IMR-90 (cell line): ENCODE measurements around the gene ZNF514. TPM values are rescaled to one million over a fixed set of nuclear protein-coding genes. Genes with fewer than 3 reads are reported as not detected.

ENCODE experiments used
- ATAC-seq: fragments of 200-7000 bp; cut with Tn5 transposase; 2 replicates; pipeline ENCODE4 v1.9.1; 2020; ENCODE audit warnings: low read depth, mild to moderate bottlenecking, moderate library complexity
- BruUV-seq: library from RNA; stranded (reverse); fragments of 400-500 nt; replicated peaks from 2 replicates; lab custom pipeline; 2021; lab: Mats Ljungman, UMichigan
- CTCF ChIA-PET: fragments of 300-600 bp; formaldehyde crosslinking; extraction: SDS; loops from one replicate; lab custom pipeline; 2021; ENCODE audit warnings: antibody characterized with exemption; lab: Yijun Ruan, JAX
- POLR2A ChIA-PET: fragments of 300-600 bp; sonication (Branson Sonifier 250); formaldehyde crosslinking; loops from one replicate; lab custom pipeline; 2022; ENCODE audit warnings: antibody characterized with exemption; ENCODE audit not compliant: unreplicated experiment; lab: Charles Lee
- DNase-seq: peaks from one replicate; pipeline ENCODE4 v3.0.0; 2013
- H2AFZ ChIP-seq: replicated peaks from 2 replicates; pipeline ENCODE3; 2013; ENCODE audit warnings: low read length, mild to moderate bottlenecking; ENCODE audit not compliant: poor library complexity
- H2AK5ac ChIP-seq: 2 replicates; pipeline ENCODE4 v1.6.1; 2013; ENCODE audit warnings: low read depth, low read length, inconsistent platforms
- H2AK9ac ChIP-seq: replicated peaks from 2 replicates; pipeline ENCODE3; 2013; ENCODE audit warnings: mild to moderate bottlenecking, low read depth, low read length, moderate library complexity; ENCODE audit not compliant: poor library complexity
- H2BK120ac ChIP-seq: 2 replicates; pipeline ENCODE4 v1.6.1; 2013; ENCODE audit warnings: low read depth, low read length, inconsistent platforms
- H2BK15ac ChIP-seq: 3 replicates; pipeline ENCODE4 v1.6.1; 2013; ENCODE audit warnings: low read depth, low read length, inconsistent platforms
- H2BK20ac ChIP-seq: 2 replicates; pipeline ENCODE4 v1.6.1; 2013; ENCODE audit warnings: low read depth, mild to moderate bottlenecking, inconsistent platforms, low read length, moderate library complexity
- H2BK5ac ChIP-seq: 2 replicates; pipeline ENCODE4 v1.6.1; 2013; ENCODE audit warnings: mild to moderate bottlenecking, low read depth, low read length, inconsistent platforms; ENCODE audit not compliant: poor library complexity, severe bottlenecking
- H3K14ac ChIP-seq: replicated peaks from 2 replicates; pipeline ENCODE4 v1.6.1; 2013; ENCODE audit warnings: low read depth, low read length, inconsistent platforms
- H3K18ac ChIP-seq: 2 replicates; pipeline ENCODE4 v1.6.1; 2013; ENCODE audit warnings: low read depth, low read length, control low read depth
- H3K23ac ChIP-seq: 2 replicates; pipeline ENCODE4 v1.6.1; 2013; ENCODE audit warnings: low read depth, low read length, inconsistent platforms
- H3K27ac ChIP-seq: 2 replicates; pipeline ENCODE4 v1.5.1; 2013; ENCODE audit warnings: mild to moderate bottlenecking, control low read depth, low read length; ENCODE audit not compliant: insufficient read depth
- H3K27me3 ChIP-seq: 2 replicates; pipeline ENCODE4 v1.6.1; 2013; ENCODE audit warnings: low read length; ENCODE audit not compliant: control insufficient read depth, insufficient read depth
- H3K36me3 ChIP-seq: 2 replicates; pipeline ENCODE4 v1.6.1; 2013; ENCODE audit warnings: low read length, mixed read lengths; ENCODE audit not compliant: control insufficient read depth, insufficient read depth
- H3K4ac ChIP-seq: 2 replicates; pipeline ENCODE4 v1.6.1; 2013; ENCODE audit warnings: low read depth, low read length, inconsistent platforms
- H3K4me1 ChIP-seq: 2 replicates; pipeline ENCODE4 v1.6.1; 2013; ENCODE audit warnings: low read length, mixed read lengths; ENCODE audit not compliant: control insufficient read depth, insufficient read depth
- H3K4me2 ChIP-seq: 2 replicates; pipeline ENCODE4 v1.6.1; 2013; ENCODE audit warnings: low read depth, mild to moderate bottlenecking, control low read depth, low read length, moderate library complexity
- H3K4me3 ChIP-seq: 2 replicates; pipeline ENCODE4 v1.5.1; 2013; ENCODE audit warnings: low read depth, mild to moderate bottlenecking, control low read depth, low read length, moderate library complexity; ENCODE audit not compliant: insufficient read depth
- H3K56ac ChIP-seq: 2 replicates; pipeline ENCODE4 v1.6.1; 2013; ENCODE audit warnings: low read length, inconsistent platforms; ENCODE audit not compliant: insufficient read depth; ENCODE audit errors: extremely low read depth
- H3K79me1 ChIP-seq, 2 experiments: 2 replicates each; pipeline ENCODE4 v1.6.1; 2013; ENCODE audit warnings: low read length in 2 of 2, inconsistent platforms in 1 of 2, low read depth in 1 of 2
- H3K9ac ChIP-seq: 2 replicates; pipeline ENCODE4 v1.6.1; 2013; ENCODE audit warnings: low read depth, low read length, control low read depth
- H3K9me1 ChIP-seq: 2 replicates; pipeline ENCODE4 v1.6.1; 2013; ENCODE audit warnings: low read length, inconsistent platforms; ENCODE audit not compliant: insufficient read depth
- H3K9me3 ChIP-seq: 2 replicates; pipeline ENCODE4 v1.6.1; 2013; ENCODE audit warnings: low read length; ENCODE audit not compliant: control insufficient read depth, insufficient read depth
- H4K20me1 ChIP-seq: 2 replicates; pipeline ENCODE4 v1.6.1; 2013; ENCODE audit warnings: low read length, inconsistent platforms; ENCODE audit not compliant: insufficient read depth
- H4K5ac ChIP-seq: 2 replicates; pipeline ENCODE4 v1.6.1; 2013; ENCODE audit warnings: mild to moderate bottlenecking, low read depth, low read length, control low read depth
- H4K8ac ChIP-seq, 2 experiments: 2 replicates each; pipeline ENCODE4 v1.6.1; 2013; ENCODE audit warnings: low read depth in 2 of 2, low read length in 2 of 2, control low read depth in 1 of 2, inconsistent platforms in 1 of 2
- H4K91ac ChIP-seq: 2 replicates; pipeline ENCODE4 v1.6.1; 2013; ENCODE audit warnings: low read depth, low read length, inconsistent platforms; ENCODE audit not compliant: insufficient read depth
- CHD1 ChIP-seq: IDR thresholded peaks from 2 replicates; pipeline ENCODE4 v1.6.1; 2012; ENCODE audit warnings: low read depth, low read length, improper control_type of control experiment
- FOS ChIP-seq: fragments of 150-350 bp; IDR thresholded peaks from 2 replicates; pipeline ENCODE4 v1.6.1; 2016; ENCODE audit warnings: low read depth, low read length
- MAFK ChIP-seq: IDR thresholded peaks from 2 replicates; pipeline ENCODE4 v1.6.1; 2012; ENCODE audit warnings: low read depth, low read length, improper control_type of control experiment
- MAZ ChIP-seq: IDR thresholded peaks from 2 replicates; pipeline ENCODE4 v1.6.1; 2012; ENCODE audit warnings: low read depth, mild to moderate bottlenecking, low read length, improper control_type of control experiment, moderate library complexity, borderline replicate concordance
- RAD21 ChIP-seq: IDR thresholded peaks from 2 replicates; pipeline ENCODE4 v1.6.1; 2012; ENCODE audit warnings: low read length, improper control_type of control experiment
- RCOR1 ChIP-seq: IDR thresholded peaks from 2 replicates; pipeline ENCODE4 v1.6.1; 2012; ENCODE audit warnings: mild to moderate bottlenecking, low read length, improper control_type of control experiment; ENCODE audit not compliant: insufficient replicate concordance
- dilution Hi-C: fragments of 300-500 bp; cut with HindIII; formaldehyde crosslinking; loops from one replicate; pipeline ENCODE4 v1.14.3; 2018; ENCODE audit warnings: low sequenced_read_pairs; ENCODE audit not compliant: unreplicated experiment
- in situ Hi-C: fragments of 300-500 bp; cut with MboI; formaldehyde crosslinking; loops from 3 replicates; pipeline ENCODE4 v1.14.3; 2019; ENCODE audit warnings: low sequenced_read_pairs, inconsistent platforms, mixed read lengths
- intact Hi-C: fragments of 100-400 bp; cut with micrococcal nuclease; formaldehyde crosslinking; loops from 2 replicates; pipeline ENCODE4 v1.10.0; 2022
- polyA plus RNA-seq, 3 experiments: library from polyadenylated mRNA; depleted of rRNA; stranded (reverse); fragments of >200 nt; gene quantifications; 2 replicates each; pipeline ENCODE4 v1.2.3, GENCODE V29; 2012; ENCODE audit warnings: low replicate concordance in 1 of 3
- total RNA-seq: library from RNA; depleted of rRNA; stranded (reverse); fragments of >200 nt; gene quantifications from 2 replicates; pipeline ENCODE4 v1.2.3, GENCODE V29; 2012

ZNF514 gene
- total and polyA plus RNA-seq, 2 of the 4 experiments (the other 2 are of a cell fraction) = 5.3 to 6.5 TPM

DNA sequence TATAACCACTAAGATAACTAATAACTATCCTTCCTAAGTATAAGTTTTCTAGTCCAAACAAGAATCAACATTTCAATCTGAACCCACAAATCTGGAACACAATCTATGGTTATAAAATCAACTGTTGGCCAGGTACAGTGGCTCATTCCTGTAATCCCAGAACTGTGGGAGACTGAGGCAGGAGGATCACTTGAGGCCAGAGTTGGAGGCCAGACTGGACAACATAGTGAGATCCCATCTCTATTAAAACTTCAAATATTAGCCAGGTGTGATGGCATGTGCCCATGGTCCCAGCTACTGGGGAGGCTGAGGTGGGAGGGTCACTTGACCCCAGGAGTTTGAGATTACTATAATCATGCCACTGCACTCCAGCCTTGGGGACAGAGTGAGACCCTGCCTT, 49.3 kb downstream of the ZNF514 start:
- CTCF ChIA-PET = no interaction called here
- H3K9ac ChIP-seq = no peak overlapping the region
- H3K4me2 ChIP-seq = no peak overlapping the region
- H3K9me3 ChIP-seq = no peaks in the 10 kb centered on the region
- no peaks in the 10 kb centered on the region for H3K4me1 ChIP-seq
- H4K5ac ChIP-seq = no peak overlapping the region
- H2AFZ ChIP-seq = no peak overlapping the region
- no TSS peak for BruUV-seq
- H3K79me1 ChIP-seq = peaks cover 10 to 15% of the 10 kb centered on the region in 2 experiments
- dilution Hi-C loops (no loop called here), in situ Hi-C loops (no loop called here), intact Hi-C loops (no loop called here)
- H3K4ac ChIP-seq = no peak overlapping the region
- H3K27me3 ChIP-seq = no peaks in the 10 kb centered on the region
- H2BK15ac ChIP-seq = no peak overlapping the region
- H3K14ac ChIP-seq = no peak overlapping the region
- H3K4me3 ChIP-seq = no peak overlapping the region
- peaks cover 50% of the 10 kb centered on the region for H3K36me3 ChIP-seq
- no peak overlapping the region for H2BK5ac ChIP-seq
- H4K8ac ChIP-seq = no peak overlapping the region
- H3K9me1 ChIP-seq = no peaks in the 10 kb centered on the region
- H4K20me1 ChIP-seq = 0 out of 2 replicates have a peak, but pooled peaks cover 2% of the 10 kb centered on the region
- no peak overlapping the region for H2BK120ac ChIP-seq
- no peak for TF ChIP-seq MAFK
- no peak for TF ChIP-seq CHD1
- TF ChIP-seq RCOR1 = no peak
- no peak for TF ChIP-seq RAD21
- no peak for TF ChIP-seq MAZ
- no peak for TF ChIP-seq FOS
- H2AK5ac ChIP-seq = no peak overlapping the region
- POLR2A ChIA-PET = no interaction called here
- H3K23ac ChIP-seq = no peak overlapping the region
- no peak overlapping the region for H3K56ac ChIP-seq
- DNase-seq = no peak
- H3K27ac ChIP-seq = no peak overlapping the region
- H2AK9ac ChIP-seq = no peak overlapping the region
- no peak overlapping the region for H4K91ac ChIP-seq
- H2BK20ac ChIP-seq = no peak overlapping the region
- H3K18ac ChIP-seq = no peak overlapping the region
- no peak for ATAC-seq
